Gastrocnemius medialis (tissue), 4 donors: ENCODE data around the gene TSHZ1.

Source experiments
- CTCF ChIP-seq, 5 experiments: fragments of 450-650 bp in 3 of 5; fragments of 200-600 bp in 2 of 5; sonication (generic) in 2 of 5; IDR thresholded peaks in 4 of 5; conservative IDR thresholded peaks in 1 of 5; 1 replicate in 4 of 5; 2 replicates in 1 of 5; pipeline ENCODE4 v1.5.1; 2016 to 2019; ENCODE audit warnings: antibody characterized with exemption in 5 of 5, mild to moderate bottlenecking in 3 of 5, moderate library complexity in 3 of 5
- POLR2A ChIP-seq, 2 donors: fragments of 450-650 bp; IDR thresholded peaks; one replicate each; pipeline ENCODE4 v1.6.1; 2017; ENCODE audit warnings: antibody characterized with exemption in 2 of 2, mild to moderate bottlenecking in 2 of 2, moderate library complexity in 2 of 2

- no peak for TF ChIP-seq CTCF (IDR thresholded peaks at IDR 0.05 in 4 of 5, conservative IDR thresholded peaks at IDR 0.05 in 1 of 5)
- TF ChIP-seq POLR2A (IDR thresholded peaks at IDR 0.05): no peak
Observed at GRCh38 chr18:75323821-75324585, 113.4 kb downstream of the TSHZ1 start.
